Activated CD4-positive, alpha-beta T cell treated with anti-CD3 and anti-CD28 coated beads for 48 hours (primary cell): Measurements from ENCODE around the gene ST6GALNAC5.
"Not testable (repeated sequence)": the region's sequence is repeated elsewhere in the genome, so short reads cannot be mapped to it uniquely, and the experiment has no call there.

Experiments used
- DNase-seq: peaks from one replicate; pipeline ENCODE4 v3.0.0-alpha.2; 2020

Gene ST6GALNAC5

DNA sequence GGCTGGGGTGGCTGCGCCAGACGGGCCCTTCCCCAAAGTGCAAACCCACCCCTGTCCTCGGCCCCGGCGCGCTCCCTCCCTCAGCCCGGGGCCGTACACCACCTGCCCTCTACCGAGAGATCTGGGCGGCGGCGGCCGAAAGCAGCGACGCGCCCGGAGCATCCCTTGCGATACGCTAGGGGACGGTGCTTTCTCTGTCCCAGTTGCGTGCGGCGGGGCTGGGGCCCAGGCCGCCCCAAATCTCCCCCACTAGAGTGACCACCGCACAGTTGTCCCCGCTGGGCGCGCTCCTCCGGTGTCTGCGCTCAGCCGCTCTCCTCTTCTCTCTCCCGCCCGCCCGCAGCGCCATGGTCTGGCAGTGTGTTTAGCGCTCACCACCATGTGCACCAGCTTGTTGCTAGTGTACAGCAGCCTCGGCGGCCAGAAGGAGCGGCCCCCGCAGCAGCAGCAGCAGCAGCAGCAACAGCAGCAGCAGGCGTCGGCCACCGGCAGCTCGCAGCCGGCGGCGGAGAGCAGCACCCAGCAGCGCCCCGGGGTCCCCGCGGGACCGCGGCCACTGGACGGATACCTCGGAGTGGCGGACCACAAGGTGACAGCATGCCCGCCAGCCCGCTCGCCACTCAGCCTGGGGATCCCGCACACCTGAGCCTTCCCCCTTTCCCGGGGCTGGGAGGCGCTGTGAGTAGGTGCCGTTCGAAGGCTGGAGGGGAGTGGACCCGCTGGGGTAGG, 1.0 kb downstream of the ST6GALNAC5 start:
- peak; percentile 45 for DNase-seq

DNA sequence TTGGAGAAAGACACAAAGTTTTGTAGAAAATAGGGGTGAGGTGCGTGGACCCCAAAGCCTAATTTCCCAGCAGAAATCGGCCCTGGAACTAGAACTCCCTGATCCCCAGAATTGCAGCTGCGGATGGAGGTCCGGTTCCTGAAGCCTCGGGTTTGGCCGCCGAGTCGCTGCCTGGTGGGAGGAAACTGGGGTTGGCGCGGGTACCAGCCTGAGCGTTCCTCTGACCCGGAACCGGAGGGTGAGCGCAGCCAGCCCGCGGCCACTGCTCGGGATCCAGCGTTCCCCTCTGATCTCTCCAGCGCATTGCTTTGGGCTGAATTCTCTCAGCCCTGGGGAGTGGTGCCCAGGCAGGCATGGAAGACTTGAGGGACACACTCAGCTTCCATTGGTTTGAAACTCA, 1.6 kb downstream of the ST6GALNAC5 start:
- DNase-seq = no peak

DNA sequence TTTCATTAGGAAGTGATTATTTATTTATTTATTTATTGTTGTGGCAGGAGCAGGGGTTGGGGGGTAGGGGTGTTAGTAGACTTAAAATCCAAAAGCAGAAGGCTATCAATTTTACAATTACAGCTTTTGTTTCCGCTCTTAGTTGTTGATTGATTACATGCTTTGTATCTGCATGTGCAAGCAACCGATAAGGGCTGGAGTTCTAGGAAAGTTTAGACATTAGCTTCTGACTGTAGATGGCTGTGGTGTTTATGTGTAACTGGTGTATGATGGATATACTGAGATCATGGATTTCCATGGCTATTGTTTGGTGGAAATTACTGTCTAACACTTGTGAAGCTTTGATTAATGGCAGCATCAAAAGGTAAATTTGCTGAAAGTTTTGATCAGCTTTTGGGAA, 2.8 kb downstream of the ST6GALNAC5 start:
- no peak for DNase-seq

- no peak for DNase-seq
Measured at GRCh38 chr1:76871355-76871974, 4.2 kb downstream of the ST6GALNAC5 start.

DNA sequence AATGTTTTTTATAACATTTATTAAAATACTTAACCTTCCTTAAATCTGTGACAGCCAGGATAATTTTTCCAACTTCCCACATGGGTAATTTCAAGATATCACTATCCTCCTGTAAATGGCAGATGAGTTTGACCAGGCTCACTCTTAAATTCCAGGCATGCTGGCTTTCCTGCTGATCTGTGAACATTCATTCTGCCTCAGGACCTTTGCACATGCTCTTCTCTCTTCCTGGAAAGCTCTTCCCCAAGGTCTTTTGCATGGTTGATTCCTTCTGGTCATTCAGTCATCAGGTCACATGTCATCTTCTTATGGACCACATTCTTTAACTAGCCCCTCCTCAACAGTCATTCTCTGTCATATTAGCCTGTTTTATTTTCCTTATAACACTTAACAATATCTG, 5.7 kb downstream of the ST6GALNAC5 start:
- DNase-seq = no peak

DNA sequence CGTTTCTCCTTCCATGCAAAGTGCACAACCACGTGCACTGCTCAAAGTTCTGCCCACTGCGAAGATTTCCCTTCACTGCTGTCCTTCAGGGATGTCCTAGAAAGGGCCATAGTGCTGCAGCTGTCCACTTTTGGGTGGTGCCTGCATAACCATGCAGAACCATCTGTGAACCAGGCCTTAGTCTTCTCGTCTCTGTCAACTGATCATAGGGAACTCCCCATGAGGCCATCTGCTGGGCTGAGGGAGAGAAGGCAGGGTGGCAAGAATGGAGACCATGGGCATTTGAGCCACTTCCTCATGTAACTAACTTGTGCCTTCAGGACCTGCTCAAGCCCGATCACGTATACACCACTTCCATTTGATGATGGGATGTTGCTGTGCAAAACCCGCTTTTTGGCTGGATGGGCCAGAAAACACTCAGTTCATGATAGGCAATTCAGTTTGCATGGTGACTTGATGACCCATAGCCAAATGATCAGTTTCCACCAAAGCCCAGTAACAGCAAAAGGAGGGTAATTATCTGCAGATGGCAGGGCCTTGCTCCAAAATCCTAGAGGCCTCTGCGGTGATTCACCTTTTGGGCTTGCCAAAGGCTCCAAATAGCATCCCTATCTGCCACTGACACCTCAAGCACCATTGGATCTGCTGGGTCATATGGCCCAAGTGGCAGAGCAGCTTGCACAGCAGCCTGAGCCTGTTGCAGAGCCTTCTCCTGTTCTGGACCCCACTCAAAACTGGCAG, 9.5 kb downstream of the ST6GALNAC5 start:
- no peak for DNase-seq

DNA sequence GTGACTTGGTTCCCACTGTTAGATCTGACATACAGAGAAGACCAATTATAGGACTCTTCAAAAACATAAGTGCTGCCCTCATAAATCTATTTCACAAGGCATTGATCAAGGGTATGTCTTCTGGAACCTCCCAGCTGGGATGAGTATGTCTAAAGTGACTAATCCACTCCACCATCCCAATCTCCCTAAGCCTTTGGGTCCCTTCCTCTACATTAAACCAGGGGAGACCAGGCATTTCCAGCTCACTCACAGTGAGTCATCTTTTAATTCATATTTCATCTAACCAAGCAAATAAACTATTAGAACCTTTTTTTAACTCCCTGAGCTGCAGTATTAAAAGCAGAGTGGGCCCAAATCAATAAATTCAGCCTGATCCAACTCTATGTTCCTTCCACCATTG, 11.7 kb downstream of the ST6GALNAC5 start:
- not testable (repeated sequence) for DNase-seq

GRCh38 chr1:76881762-76882161, 14.5 kb downstream of the ST6GALNAC5 start:
- DNase-seq = no peak

- DNase-seq = no peak
Measured at GRCh38 chr1:76891931-76892622, 24.8 kb downstream of the ST6GALNAC5 start.

DNA sequence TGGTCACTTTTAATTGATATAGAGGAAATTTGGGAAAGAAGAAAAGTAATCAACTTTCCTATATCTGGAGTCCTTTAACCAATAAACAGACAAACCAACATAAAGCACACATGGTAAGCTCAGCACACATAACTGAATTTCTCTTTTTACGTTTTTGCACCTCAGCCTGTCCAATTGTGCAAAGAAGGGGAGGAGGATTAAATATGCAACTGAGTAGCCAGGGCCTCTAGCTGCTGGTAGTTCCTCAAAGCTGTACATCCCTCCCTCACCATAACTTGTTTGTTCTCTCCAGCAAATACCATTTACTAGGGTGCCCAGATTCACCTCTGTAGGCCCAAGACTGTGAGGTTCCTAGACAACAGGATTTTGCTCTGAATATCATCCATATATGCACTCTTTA, 25.4 kb downstream of the ST6GALNAC5 start:
- no peak for DNase-seq

GRCh38 chr1:76901158-76901767, 34.0 kb downstream of the ST6GALNAC5 start:
- peak; percentile 53 for DNase-seq

GRCh38 chr1:76905876-76906595, 38.8 kb downstream of the ST6GALNAC5 start:
- no peak for DNase-seq

- no peak for DNase-seq
Measured at GRCh38 chr1:76909311-76909710, 42.0 kb downstream of the ST6GALNAC5 start.

DNA sequence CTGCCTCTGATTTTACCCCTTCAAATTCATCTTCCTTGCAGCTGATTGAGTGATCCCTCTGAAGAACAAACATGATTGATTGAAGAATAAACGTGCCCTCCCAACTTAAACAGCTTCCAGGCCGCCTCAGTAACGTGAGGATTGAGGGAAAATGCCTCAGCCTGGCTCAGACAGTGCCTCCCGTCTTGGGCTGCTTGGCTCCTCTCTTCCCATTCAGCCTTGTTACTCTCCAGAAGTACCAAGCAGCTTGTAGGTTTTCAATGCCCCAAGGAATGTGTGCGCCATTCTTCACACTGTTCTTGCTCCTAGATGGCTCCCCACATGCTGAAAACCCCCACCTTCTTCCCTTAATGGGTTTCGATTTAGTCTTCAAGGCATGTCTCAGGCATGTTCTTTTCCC, 51.8 kb downstream of the ST6GALNAC5 start:
- DNase-seq = no peak

GRCh38 chr1:76921590-76921989, 54.3 kb downstream of the ST6GALNAC5 start:
- DNase-seq = no peak

GRCh38 chr1:76925825-76926224, 58.5 kb downstream of the ST6GALNAC5 start:
- DNase-seq = no peak

DNA sequence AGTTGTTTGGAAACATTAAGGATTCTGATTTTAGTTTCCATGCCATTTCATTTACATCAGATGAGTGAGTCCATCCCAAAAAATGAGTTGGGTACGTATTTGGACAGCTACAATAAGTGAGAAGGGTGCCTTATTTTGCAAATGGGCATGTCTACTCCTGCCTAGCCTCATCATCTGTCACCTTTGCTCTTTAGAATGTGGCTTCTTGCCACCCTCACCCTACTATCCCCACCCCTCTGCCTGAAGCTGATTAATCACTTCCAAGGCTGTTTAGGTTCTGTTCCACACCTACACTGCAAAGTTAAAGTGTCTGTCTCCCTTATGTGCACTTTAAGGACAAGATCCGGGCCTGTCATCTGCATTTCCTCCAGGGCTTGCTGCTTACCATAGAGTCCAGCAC, 61.2 kb downstream of the ST6GALNAC5 start:
- no peak for DNase-seq

DNA sequence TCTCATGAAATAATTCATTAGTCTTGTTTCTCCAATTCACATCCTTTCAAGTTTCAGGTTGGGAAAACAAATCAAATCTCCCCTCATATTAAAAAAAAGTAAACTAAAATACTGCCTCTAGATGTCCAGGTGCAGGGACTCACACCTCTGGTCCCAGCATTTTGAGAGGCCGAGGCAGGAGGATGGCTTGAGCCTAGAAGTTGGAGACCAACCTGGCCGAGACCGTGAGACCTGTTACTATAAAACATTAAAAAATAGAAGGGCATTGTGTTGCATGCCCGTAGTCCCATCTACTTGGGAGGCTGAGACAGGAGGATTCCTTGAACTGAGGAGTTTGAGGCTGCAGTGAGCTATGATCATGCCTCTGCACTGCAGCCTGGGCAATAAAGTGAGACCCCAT, 61.9 kb downstream of the ST6GALNAC5 start:
- no peak for DNase-seq

- DNase-seq = no peak
Measured at GRCh38 chr1:76933847-76934815, 66.9 kb downstream of the ST6GALNAC5 start.

- DNase-seq = no peak
Measured at GRCh38 chr1:76938304-76938703, 71.0 kb downstream of the ST6GALNAC5 start.
